T-helper 17 cell (primary cell): ENCODE data around the gene MAN2B2. TPM values are rescaled to one million over a fixed set of nuclear protein-coding genes. Genes with fewer than 3 reads are reported as not detected.

Source experiments
- ATAC-seq: fragments of 150-1000 bp; cut with Tn5 transposase; 2 replicates; pipeline ENCODE4 v1.10.0; 2021; ENCODE audit warnings: mild to moderate bottlenecking, moderate library complexity
- DNase-seq, 3 donors: peaks; one replicate each; pipeline versions ENCODE4 v3.0.0 to v3.0.0-alpha.2; 2020 to 2021
- H3K9me3 ChIP-seq: one replicate; pipeline ENCODE4 v1.7.0; 2013; ENCODE audit warnings: low read length, mild to moderate bottlenecking; ENCODE audit not compliant: control insufficient read depth, poor library complexity, severe bottlenecking
- H3K27ac Mint-ChIP-seq: one replicate; pipeline ENCODE4 v1.8.0; 2022; ENCODE audit warnings: mild to moderate bottlenecking, moderate library complexity, mixed read lengths
- H3K27me3 Mint-ChIP-seq: one replicate; pipeline ENCODE4 v1.8.0; 2022; ENCODE audit warnings: mixed read lengths
- H3K36me3 Mint-ChIP-seq: one replicate; pipeline ENCODE4 v1.8.0; 2022; ENCODE audit warnings: low read depth, mixed read lengths
- H3K4me1 Mint-ChIP-seq: one replicate; pipeline ENCODE4 v1.8.0; 2022; ENCODE audit warnings: mild to moderate bottlenecking, mixed read lengths
- H3K4me3 Mint-ChIP-seq: one replicate; pipeline ENCODE4 v1.8.0; 2022; ENCODE audit warnings: mild to moderate bottlenecking, moderate library complexity, mixed read lengths
- total RNA-seq, 4 donors: library from RNA in 2 of 4; stranded (reverse) in 2 of 4; gene quantifications; one replicate each; pipeline ENCODE4 v1.2.3 and lab custom pipeline; 2022 to 2026

The MAN2B2 gene
- total RNA-seq, 2 donors from 2014 or later, result 27.0 to 34.9 TPM

DNA sequence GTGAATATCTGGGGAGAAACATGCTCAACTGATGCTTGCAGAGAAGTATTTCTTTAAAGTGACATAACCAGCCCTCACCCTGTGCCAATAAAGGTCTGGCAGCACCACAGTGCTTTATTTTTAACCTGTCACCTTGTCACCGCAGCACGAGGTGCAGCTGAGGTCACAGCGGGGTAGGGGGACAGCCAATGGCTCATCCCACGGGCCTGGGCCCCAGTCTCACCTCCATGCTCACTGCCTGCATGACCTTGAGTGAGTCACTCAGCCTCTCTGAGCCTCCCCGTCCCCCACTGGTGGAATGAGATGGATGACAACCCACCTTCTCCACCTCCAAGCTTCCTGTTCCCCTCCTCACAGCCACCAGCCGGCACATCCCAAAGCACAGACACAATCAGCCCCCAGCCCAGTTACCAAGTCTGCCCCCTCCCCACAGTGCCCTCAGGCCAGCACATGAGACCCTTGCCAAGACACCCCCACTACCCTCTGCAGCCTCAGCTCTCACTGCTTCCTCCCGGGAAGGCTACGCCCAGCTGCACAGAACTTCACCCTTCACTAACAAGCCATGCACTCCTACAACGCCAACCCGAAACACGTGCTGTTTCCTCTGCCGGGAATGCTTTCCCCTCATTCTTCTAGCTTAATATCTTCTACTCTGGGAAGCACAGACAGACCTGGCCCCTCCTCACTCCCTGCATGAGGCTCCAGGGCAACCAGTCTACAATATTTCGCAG, 24.9 kb upstream of the MAN2B2 start:
- no peak for DNase-seq

DNA sequence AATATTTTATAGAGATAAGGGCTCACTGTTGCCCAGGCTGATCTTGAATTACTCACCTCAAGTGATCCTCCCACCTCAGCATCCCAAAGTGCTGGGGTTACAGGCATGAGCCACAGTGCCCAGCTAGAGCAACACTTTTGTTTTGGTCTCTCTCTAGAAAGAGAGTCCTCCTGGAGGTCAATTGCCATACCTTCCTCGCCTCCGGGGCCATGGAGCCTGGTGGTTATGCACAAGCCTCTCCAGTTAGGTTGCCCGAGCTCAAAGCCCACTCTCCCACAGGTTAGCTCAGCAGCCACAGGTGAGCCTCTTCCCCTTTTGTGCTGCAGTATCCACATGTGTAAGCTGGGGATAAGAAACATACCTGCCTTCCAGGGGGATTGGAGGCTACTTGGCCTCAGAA, 24.2 kb upstream of the MAN2B2 start:
- DNase-seq (no peak), ATAC-seq (no peak)
- H3K27ac Mint-ChIP-seq, result no peak overlapping the region
- H3K4me1 Mint-ChIP-seq, result peaks cover 2% of the 10 kb centered on the region
- no peak overlapping the region for H3K4me3 Mint-ChIP-seq
- no peaks in the 10 kb centered on the region for H3K36me3 Mint-ChIP-seq
- peaks cover 70% of the 10 kb centered on the region for H3K27me3 Mint-ChIP-seq
- H3K9me3 ChIP-seq, result peaks cover 2% of the 10 kb centered on the region

More for the DNA sequence above, 24.9 kb upstream of the MAN2B2 start:
- Mint-ChIP-seq H3K4me1 (peaks cover 2% of the 10 kb centered on the region), H3K36me3 (no peaks in the 10 kb centered on the region), H3K27ac (no peak overlapping the region), H3K4me3 (no peak overlapping the region), H3K27me3 (peaks cover 63% of the 10 kb centered on the region)
- ATAC-seq, result no peak
- peaks cover 2% of the 10 kb centered on the region for H3K9me3 ChIP-seq

DNA sequence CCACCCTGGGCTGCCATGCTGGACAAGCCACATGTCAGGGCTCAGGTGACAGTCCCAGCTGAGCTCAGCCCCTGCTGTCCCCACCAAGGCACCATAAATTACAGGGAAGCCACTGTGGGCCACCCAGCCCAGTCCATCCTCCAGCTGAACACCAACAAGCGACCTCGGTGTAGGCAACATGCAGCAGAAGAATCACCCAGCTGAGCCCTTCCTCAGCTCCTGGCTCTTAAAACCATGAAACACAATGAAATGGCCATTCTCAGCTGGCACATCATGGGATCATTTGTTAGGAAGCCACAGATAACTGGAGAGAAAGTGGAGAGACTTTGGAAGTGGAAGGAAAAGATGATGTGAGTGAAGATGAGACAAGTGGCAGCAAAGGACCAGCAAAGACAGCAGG, 23.3 kb upstream of the MAN2B2 start:
- Mint-ChIP-seq H3K4me1 (peaks cover 1% of the 10 kb centered on the region), H3K36me3 (no peaks in the 10 kb centered on the region), H3K27me3 (peaks cover 75% of the 10 kb centered on the region), H3K4me3 (no peak overlapping the region), H3K27ac (no peak overlapping the region)
- peaks cover 2% of the 10 kb centered on the region for H3K9me3 ChIP-seq
- no peak for ATAC-seq
- no peak for DNase-seq

DNA sequence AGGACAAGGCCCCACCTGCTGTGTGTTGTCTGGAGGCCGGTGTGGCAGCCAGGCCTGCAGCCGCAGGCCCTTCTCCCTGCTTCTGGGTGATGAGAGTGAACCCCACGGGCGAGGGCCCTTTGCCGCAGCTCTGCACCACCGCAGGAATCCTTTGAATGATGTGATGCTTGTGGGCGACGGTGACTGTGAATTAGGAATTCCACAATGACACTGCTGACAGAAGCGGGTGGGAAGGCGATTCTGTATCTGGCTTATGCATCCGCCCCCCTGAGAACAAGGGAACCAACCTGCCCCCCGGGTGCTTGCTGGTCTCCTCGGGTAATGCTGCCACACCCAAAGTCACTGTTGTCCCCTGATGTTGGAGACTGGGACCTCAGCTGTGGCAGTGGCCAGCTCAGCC, 19.5 kb upstream of the MAN2B2 start:
- H3K4me3 Mint-ChIP-seq, result no peak overlapping the region
- DNase-seq (no peak), ATAC-seq (no peak)
- H3K27me3 Mint-ChIP-seq, result peaks cover 71% of the 10 kb centered on the region
- H3K9me3 ChIP-seq, result peaks cover 2% of the 10 kb centered on the region
- H3K36me3 Mint-ChIP-seq, result peaks cover 3% of the 10 kb centered on the region
- no peaks in the 10 kb centered on the region for H3K4me1 Mint-ChIP-seq
- H3K27ac Mint-ChIP-seq, result no peak overlapping the region

DNA sequence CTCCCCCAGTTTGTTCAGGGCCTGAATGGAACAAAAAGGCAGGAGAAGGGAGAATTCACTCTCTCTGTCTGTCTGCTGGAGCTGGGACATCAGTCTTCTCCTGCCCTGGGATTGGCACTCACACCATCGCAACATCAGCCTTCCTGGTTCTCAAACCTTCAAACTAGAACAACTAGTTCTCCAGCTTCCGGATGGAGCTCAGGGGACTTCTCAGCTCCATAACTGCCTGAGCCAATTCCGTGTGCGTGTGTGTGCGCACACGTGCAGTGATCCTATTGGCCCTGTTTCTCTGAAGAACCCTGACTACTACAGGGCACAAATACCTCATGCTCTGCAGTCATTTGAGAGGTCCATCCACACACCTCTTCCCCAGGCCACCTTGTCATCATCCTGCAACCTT, 18.7 kb upstream of the MAN2B2 start:
- peaks cover 3% of the 10 kb centered on the region for H3K36me3 Mint-ChIP-seq
- peaks cover 72% of the 10 kb centered on the region for H3K27me3 Mint-ChIP-seq
- H3K4me3 Mint-ChIP-seq, result no peak overlapping the region
- H3K9me3 ChIP-seq, result peaks cover 2% of the 10 kb centered on the region
- ATAC-seq (no peak), DNase-seq (no peak)
- H3K27ac Mint-ChIP-seq, result no peak overlapping the region
- peaks cover 3% of the 10 kb centered on the region for H3K4me1 Mint-ChIP-seq

DNA sequence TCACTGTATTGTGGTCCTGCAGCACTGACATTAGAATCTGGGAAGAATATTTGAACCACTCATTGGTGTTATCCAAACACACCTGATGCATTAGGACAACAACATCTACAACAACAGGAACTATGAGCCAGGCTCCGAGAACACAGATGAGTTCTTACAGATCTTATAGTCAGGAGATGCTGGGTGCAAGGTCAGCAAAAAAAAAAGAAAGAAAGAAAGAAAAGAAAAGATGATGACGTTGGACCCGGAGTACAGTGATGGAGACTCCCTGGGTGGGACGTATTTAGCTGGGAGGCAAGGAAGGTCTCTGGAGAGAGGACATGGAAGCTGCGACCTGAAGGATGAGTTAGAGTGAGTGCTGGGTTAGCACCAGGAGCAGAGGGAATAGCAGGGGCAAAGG, 17.8 kb upstream of the MAN2B2 start:
- H3K9me3 ChIP-seq, result no peaks in the 10 kb centered on the region
- no peak overlapping the region for H3K27ac Mint-ChIP-seq
- H3K27me3 Mint-ChIP-seq, result peaks cover 81% of the 10 kb centered on the region
- no peak overlapping the region for H3K4me3 Mint-ChIP-seq
- ATAC-seq (no peak), DNase-seq (no peak)
- H3K4me1 Mint-ChIP-seq, result peaks cover 8% of the 10 kb centered on the region
- H3K36me3 Mint-ChIP-seq, result peaks cover 6% of the 10 kb centered on the region

DNA sequence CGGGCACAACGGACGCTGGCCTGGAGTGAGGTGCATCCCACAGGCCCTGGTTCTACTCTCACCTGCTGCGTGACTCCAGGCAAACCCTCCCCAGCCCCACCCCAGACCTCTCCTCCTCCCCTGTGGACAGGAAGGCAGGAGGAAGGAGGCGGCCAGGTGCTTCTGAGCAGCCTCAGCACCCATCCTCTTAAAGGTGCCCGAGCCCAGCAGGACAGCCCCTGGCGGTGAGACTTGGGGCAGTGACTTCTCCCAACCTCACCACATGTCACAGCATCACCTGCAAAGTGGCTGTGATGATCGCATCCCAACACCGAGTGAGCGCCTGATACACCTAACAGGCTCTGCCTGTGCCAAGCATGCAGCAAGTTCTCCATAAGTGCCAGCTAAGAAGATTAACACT, 17.1 kb upstream of the MAN2B2 start:
- Mint-ChIP-seq H3K27ac (no peak overlapping the region), H3K27me3 (peaks cover 83% of the 10 kb centered on the region), H3K4me3 (no peak overlapping the region), H3K36me3 (peaks cover 6% of the 10 kb centered on the region), H3K4me1 (peaks cover 8% of the 10 kb centered on the region)
- H3K9me3 ChIP-seq, result no peaks in the 10 kb centered on the region
- no peak for ATAC-seq
- no peak for DNase-seq

DNA sequence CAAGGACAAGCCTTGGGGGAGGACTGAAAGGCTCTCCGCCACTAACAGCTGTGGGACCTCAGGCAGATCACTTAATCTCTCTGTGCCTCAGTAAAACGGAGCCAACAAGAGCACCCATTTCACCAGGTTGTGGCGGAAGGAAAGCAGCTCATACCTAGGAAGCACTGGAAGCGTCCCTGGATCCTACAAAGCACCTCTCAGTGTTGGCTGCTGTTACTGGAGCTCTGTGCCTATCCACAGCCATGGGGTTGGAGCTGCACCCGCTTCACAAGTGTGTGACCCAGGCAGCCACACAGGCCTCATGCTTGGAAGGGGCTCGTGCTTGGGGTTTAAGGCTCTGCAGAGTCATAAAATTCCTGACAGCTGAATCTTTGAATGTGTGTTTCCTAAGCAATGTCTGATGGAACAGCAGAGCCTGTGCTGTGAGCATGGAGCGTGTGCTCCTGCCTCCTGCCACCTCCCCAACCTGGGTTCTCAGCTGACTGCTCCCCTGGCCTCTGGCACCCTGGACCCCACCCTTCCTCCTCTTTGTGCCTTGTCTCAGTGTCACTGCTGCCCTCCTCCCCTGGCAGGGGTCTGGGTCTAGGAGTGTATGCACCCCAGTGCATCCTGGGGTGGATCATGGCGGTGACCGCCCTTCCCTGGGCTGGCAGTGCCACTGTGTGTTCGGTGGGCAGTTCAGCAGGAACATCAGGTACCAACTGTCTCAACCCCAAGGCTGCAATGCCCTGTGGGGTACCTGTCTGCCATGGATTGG, 14.4 kb upstream of the MAN2B2 start:
- peaks cover 9% of the 10 kb centered on the region for H3K4me1 Mint-ChIP-seq
- no peak overlapping the region for H3K27ac Mint-ChIP-seq
- H3K9me3 ChIP-seq, result no peaks in the 10 kb centered on the region
- H3K27me3 Mint-ChIP-seq, result peaks cover 82% of the 10 kb centered on the region
- H3K4me3 Mint-ChIP-seq, result no peak overlapping the region
- peaks cover 8% of the 10 kb centered on the region for H3K36me3 Mint-ChIP-seq
- ATAC-seq (no peak), DNase-seq (no peak)

DNA sequence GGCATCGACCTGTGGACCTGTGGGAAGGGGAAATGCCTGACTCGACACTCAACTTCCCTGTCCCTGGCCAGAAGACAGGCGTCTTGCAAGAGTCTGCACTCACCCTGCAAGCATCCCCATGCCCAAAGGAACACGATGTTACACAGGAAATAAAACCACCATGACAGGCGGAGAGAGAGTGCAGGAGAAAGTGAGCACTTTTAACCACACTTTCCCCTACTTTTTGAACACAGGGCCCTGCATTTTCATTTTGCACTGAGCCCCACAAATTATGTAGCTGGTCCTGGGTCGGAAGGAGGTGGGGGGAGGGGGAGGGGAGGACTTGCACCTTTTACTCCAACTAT, 13.8 kb upstream of the MAN2B2 start:
- H3K27me3 Mint-ChIP-seq, result peaks cover 81% of the 10 kb centered on the region
- peaks cover 10% of the 10 kb centered on the region for H3K4me1 Mint-ChIP-seq
- ATAC-seq (no peak), DNase-seq (no peak)
- no peak overlapping the region for H3K27ac Mint-ChIP-seq
- H3K9me3 ChIP-seq, result no peaks in the 10 kb centered on the region
- peak overlapping the region; percentile 83 for H3K4me3 Mint-ChIP-seq
- peaks cover 9% of the 10 kb centered on the region for H3K36me3 Mint-ChIP-seq

DNA sequence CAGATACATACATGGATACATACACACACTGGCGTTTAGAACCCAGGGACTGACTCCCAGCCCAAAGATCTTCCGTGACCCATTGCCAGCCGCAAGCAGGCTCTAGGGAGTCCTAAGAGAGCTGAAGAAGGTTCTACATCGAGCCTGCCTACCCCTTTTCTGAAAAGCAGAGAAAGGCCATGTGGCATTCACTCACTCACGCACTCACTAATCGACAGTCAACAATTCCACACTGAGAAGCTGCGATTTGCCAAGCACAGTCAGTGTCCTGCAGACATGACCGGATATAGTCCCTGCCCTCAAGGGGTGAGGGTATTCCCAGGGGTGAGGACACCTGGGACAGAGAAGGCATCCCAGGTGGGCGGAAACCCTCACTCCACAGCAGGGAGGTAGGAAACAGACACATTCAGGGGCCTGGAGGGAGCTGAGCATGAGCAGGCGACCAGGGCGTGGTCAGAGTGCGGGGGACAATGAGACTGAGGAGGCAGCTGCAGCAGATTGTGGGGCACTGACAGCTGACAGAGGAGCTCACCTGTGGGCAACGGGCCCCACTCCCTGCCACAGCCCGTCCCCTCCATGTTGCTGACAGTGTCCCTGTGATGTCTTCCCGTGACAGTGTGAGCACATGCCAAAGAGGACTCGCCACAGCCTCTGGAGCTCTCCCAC, 13.2 kb upstream of the MAN2B2 start:
- no peaks in the 10 kb centered on the region for H3K9me3 ChIP-seq
- Mint-ChIP-seq H3K4me3 (peak overlapping the region; percentile 83), H3K36me3 (peaks cover 9% of the 10 kb centered on the region), H3K4me1 (peaks cover 10% of the 10 kb centered on the region), H3K27ac (no peak overlapping the region), H3K27me3 (peaks cover 74% of the 10 kb centered on the region)
- DNase-seq, result no peak
- ATAC-seq, result no peak

DNA sequence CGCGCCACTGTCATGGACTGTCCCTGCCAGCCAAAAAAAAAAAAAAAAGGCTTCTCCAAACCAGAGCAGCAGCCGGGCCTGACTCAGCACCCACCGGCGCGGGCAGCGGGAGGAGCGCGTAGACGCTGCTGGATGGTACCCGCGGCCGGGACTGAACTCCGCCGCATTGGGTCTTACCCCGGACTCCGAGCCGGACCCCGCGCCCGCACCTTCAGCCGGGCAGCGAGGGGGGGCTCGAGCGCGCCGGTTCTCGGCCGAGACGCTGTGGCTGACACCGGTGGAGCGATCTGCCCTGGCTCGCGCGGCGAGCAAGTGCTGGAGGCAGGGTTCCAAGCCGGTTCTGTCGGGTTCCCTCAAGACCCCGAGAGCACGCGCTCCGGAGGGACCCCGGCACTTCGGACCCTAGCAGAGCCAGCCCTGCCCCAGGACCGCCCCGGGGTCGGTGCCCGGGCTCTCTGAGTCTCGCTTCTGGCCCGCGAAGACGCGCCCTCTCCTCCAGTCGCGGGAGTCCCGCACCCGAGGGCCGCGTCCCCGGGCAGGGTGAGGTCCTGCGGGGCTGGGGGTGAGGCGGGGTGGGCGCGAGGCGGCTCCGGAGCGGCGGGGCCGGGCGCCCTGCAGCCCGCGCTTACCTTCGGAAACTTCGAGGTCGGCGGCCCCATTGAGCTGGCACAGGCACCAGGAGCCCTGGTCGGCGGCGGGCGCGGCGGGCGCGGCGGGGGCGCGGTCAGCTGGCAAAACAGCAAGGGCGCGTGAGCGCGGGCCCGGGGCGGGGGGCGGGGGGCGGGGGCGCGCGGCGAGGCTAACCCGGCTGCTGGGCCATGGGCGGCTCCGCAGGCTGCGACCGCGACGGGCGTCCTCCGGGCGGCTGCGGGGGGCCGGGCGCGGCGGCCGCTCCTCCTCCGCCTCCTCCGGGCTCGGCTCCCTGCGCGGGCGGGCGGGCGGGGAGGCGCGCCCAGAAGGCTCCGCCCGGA, 11.8 kb upstream of the MAN2B2 start:
- no peak for ATAC-seq
- Mint-ChIP-seq H3K4me3 (peak overlapping the region; percentile 83), H3K36me3 (peaks cover 6% of the 10 kb centered on the region)

DNA sequence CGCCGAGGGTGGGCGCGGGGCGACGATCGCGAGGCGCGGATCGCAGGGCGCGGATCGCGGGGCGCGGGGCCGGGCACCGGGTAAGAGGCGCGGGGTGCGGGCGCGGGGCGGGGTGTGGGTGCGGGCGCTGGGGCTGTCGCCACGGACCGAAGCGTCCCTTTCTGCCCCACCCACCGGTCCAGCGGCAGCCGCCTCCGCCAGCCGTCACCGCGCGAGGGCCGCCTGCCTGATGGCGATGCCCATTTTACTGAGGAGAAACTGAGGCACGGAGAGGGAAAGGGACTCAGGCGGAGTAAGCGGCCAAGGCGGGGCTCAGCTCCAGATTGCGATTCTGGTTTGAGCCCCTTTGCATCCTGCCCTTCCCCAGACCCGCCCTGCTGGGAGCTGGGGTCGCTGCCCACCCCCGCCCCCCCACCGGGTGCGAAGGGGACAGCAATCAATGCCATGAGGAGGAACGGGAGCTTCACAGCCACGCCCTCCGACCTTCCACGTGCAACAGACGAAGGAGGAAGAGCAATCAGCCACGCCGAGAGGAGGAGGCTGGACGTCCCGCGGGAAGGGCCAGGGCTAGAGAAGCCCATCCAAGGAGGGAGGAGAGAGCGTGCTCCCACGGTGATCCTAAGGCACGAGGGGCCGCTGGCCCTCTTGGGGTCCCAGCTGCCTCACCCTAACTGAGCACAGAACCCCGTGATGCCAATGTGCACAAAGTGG, 10.9 kb upstream of the MAN2B2 start:
- Mint-ChIP-seq H3K4me3 (peak overlapping the region; percentile 7), H3K36me3 (peaks cover 6% of the 10 kb centered on the region), H3K4me1 (peaks cover 10% of the 10 kb centered on the region), H3K27ac (no peak overlapping the region), H3K27me3 (peaks cover 56% of the 10 kb centered on the region)
- no peaks in the 10 kb centered on the region for H3K9me3 ChIP-seq
- ATAC-seq (no peak), DNase-seq (no peak)

More for the DNA sequence above, 11.8 kb upstream of the MAN2B2 start:
- Mint-ChIP-seq H3K27ac (no peak overlapping the region), H3K4me1 (peaks cover 10% of the 10 kb centered on the region), H3K27me3 (peaks cover 64% of the 10 kb centered on the region)
- DNase-seq, result no peak
- H3K9me3 ChIP-seq, result no peaks in the 10 kb centered on the region
